ENCODE data around the gene SPTSSA.

DNA sequence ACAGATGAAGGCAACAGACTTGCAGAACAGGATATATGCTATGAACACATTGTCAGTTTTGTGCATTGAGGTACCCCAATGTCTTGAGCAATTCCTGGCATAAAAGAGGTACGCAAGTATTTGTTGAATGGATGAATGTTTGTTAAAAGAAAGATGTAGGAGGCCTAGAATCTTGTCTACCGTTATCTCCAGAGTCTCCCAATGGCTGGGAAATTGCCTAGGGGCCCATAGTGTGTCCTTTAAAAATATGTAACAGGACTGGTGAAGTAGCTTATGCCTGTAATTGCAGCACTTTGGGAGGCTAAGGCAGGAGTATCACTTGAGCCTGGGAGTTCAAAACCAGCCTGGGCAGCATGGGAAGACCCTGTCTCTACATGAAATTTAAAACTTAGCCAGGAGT is 20.4 kb upstream of the SPTSSA start:
- TF ChIP-seq ZNF121 (tag by site-specific recombination; IDR thresholded peaks at IDR 0.05) (no peak), ZNF274 (IDR thresholded peaks at IDR 0.05; ENCODE audit: low read length) (no peak), ZNF274 (tag by site-specific recombination; IDR thresholded peaks at IDR 0.05; ENCODE audit: borderline replicate concordance) (no peak), ZNF138 (tag by site-specific recombination; IDR thresholded peaks at IDR 0.05; ENCODE audit: borderline replicate concordance) (no peak), ZNF302 (tag by site-specific recombination; IDR thresholded peaks at IDR 0.05; ENCODE audit: low read depth) (no peak), OVOL3 (tag by site-specific recombination; IDR thresholded peaks at IDR 0.05) (no peak), ZNF701 (tag by site-specific recombination; IDR thresholded peaks at IDR 0.05) (no peak), ZNF621 (tag by site-specific recombination; IDR thresholded peaks at IDR 0.05) (no peak), ZNF433 (tag by site-specific recombination; IDR thresholded peaks at IDR 0.05; ENCODE audit: low read depth) (no peak), ZNF600 (tag by site-specific recombination; IDR thresholded peaks at IDR 0.05) (no peak), ZNF19 (tag by site-specific recombination; IDR thresholded peaks at IDR 0.05; ENCODE audit: low read depth) (no peak), SP2 (tag by site-specific recombination; IDR thresholded peaks at IDR 0.05) (no peak)
- TF ChIP-seq, protein P1, sequence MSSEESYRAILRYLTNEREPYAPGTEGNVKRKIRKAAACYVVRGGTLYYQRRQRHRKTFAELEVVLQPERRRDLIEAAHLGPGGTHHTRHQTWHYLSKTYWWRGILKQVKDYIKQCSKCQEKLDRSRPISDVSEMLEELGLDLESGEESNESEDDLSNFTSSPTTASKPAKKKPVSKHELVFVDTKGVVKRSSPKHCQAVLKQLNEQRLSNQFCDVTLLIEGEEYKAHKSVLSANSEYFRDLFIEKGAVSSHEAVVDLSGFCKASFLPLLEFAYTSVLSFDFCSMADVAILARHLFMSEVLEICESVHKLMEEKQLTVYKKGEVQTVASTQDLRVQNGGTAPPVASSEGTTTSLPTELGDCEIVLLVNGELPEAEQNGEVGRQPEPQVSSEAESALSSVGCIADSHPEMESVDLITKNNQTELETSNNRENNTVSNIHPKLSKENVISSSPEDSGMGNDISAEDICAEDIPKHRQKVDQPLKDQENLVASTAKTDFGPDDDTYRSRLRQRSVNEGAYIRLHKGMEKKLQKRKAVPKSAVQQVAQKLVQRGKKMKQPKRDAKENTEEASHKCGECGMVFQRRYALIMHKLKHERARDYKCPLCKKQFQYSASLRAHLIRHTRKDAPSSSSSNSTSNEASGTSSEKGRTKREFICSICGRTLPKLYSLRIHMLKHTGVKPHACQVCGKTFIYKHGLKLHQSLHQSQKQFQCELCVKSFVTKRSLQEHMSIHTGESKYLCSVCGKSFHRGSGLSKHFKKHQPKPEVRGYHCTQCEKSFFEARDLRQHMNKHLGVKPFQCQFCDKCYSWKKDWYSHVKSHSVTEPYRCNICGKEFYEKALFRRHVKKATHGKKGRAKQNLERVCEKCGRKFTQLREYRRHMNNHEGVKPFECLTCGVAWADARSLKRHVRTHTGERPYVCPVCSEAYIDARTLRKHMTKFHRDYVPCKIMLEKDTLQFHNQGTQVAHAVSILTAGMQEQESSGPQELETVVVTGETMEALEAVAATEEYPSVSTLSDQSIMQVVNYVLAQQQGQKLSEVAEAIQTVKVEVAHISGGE (tag by site-specific recombination; conservative IDR thresholded peaks at IDR 0.05; ENCODE audit: low read depth): no peak
- TF ChIP-seq, protein P2, sequence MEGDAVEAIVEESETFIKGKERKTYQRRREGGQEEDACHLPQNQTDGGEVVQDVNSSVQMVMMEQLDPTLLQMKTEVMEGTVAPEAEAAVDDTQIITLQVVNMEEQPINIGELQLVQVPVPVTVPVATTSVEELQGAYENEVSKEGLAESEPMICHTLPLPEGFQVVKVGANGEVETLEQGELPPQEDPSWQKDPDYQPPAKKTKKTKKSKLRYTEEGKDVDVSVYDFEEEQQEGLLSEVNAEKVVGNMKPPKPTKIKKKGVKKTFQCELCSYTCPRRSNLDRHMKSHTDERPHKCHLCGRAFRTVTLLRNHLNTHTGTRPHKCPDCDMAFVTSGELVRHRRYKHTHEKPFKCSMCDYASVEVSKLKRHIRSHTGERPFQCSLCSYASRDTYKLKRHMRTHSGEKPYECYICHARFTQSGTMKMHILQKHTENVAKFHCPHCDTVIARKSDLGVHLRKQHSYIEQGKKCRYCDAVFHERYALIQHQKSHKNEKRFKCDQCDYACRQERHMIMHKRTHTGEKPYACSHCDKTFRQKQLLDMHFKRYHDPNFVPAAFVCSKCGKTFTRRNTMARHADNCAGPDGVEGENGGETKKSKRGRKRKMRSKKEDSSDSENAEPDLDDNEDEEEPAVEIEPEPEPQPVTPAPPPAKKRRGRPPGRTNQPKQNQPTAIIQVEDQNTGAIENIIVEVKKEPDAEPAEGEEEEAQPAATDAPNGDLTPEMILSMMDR (tag by site-specific recombination; IDR thresholded peaks at IDR 0.05): no peak
- TF ChIP-seq, protein P3, sequence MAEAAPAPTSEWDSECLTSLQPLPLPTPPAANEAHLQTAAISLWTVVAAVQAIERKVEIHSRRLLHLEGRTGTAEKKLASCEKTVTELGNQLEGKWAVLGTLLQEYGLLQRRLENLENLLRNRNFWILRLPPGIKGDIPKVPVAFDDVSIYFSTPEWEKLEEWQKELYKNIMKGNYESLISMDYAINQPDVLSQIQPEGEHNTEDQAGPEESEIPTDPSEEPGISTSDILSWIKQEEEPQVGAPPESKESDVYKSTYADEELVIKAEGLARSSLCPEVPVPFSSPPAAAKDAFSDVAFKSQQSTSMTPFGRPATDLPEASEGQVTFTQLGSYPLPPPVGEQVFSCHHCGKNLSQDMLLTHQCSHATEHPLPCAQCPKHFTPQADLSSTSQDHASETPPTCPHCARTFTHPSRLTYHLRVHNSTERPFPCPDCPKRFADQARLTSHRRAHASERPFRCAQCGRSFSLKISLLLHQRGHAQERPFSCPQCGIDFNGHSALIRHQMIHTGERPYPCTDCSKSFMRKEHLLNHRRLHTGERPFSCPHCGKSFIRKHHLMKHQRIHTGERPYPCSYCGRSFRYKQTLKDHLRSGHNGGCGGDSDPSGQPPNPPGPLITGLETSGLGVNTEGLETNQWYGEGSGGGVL (tag by site-specific recombination; IDR thresholded peaks at IDR 0.05): no peak

Data from HEK293 (cell line).